Breast epithelium (tissue), 4 donors: ENCODE data around the gene LRGUK. TPM values are rescaled to one million over a fixed set of nuclear protein-coding genes. Genes with fewer than 3 reads are reported as not detected.

Experiments
- DNase-seq, 2 donors: peaks; one replicate each; pipeline ENCODE4 v3.0.0-alpha.2; 2019; ENCODE audit warnings: low spot score in 2 of 2
- H3K27ac ChIP-seq, 2 donors: fragments of 200-600 bp; sonication (generic) in 1 of 2; one replicate each; pipeline ENCODE4 v1.5.1; 2016 to 2019; ENCODE audit warnings: mild to moderate bottlenecking in 1 of 2
- H3K27me3 ChIP-seq, 2 donors: fragments of 200-600 bp; sonication (generic) in 1 of 2; one replicate each; pipeline versions ENCODE4 v1.5.1 to v1.6.0; 2017 to 2019; ENCODE audit warnings: control low read depth in 1 of 2, mild to moderate bottlenecking in 1 of 2
- H3K36me3 ChIP-seq: fragments of 200-600 bp; one replicate; pipeline ENCODE4 v1.5.1; 2019
- H3K4me1 ChIP-seq, 2 donors: fragments of 200-600 bp; sonication (generic); one replicate each; pipeline ENCODE4 v1.5.1; 2016 to 2019; ENCODE audit warnings: control low read depth in 1 of 2
- H3K4me3 ChIP-seq, 3 donors: fragments of 200-600 bp; sonication (generic); 1 replicate in 2 of 3; 2 replicates in 1 of 3; pipeline ENCODE4 v1.5.1; 2016 to 2019; ENCODE audit warnings: mild to moderate bottlenecking in 3 of 3, moderate library complexity in 2 of 3
- H3K9me3 ChIP-seq, 2 donors: fragments of 200-600 bp; sonication (generic) in 1 of 2; one replicate each; pipeline ENCODE4 v1.5.1; 2016 to 2019; ENCODE audit warnings: control low read depth in 1 of 2
- POLR2A ChIP-seq: fragments of 450-650 bp; IDR thresholded peaks from one replicate; pipeline ENCODE4 v1.6.1; 2016; ENCODE audit warnings: antibody characterized with exemption, mild to moderate bottlenecking, moderate library complexity
- POLR2AphosphoS5 ChIP-seq, 3 donors: sonication (generic); formaldehyde crosslinking; IDR thresholded peaks; one replicate each; pipeline ENCODE4 v1.6.1; 2017; ENCODE audit warnings: antibody characterized with exemption in 3 of 3
- intact Hi-C: fragments of 100-400 bp; cut with DNase I; formaldehyde crosslinking; loops from one replicate; pipeline ENCODE4 v1.15.1; 2023; ENCODE audit warnings: low total_unique reads
- total RNA-seq, 3 donors: library from RNA; depleted of rRNA; stranded (reverse); fragments of >200 nt; gene quantifications; one replicate each; pipeline ENCODE4 v1.1.0, GENCODE V29; 2016
- TF ChIP-seq, protein P1 (sequence below), 3 donors: fragments of 450-650 bp; IDR thresholded peaks; one replicate each; pipeline ENCODE4 v1.5.1; 2016 to 2017; ENCODE audit warnings: antibody characterized with exemption in 3 of 3, mild to moderate bottlenecking in 3 of 3, moderate library complexity in 3 of 3

LRGUK gene
- total RNA-seq, 3 donors from 2014 or later, result 0.96 to 2.6 (median 1.6) TPM

DNA sequence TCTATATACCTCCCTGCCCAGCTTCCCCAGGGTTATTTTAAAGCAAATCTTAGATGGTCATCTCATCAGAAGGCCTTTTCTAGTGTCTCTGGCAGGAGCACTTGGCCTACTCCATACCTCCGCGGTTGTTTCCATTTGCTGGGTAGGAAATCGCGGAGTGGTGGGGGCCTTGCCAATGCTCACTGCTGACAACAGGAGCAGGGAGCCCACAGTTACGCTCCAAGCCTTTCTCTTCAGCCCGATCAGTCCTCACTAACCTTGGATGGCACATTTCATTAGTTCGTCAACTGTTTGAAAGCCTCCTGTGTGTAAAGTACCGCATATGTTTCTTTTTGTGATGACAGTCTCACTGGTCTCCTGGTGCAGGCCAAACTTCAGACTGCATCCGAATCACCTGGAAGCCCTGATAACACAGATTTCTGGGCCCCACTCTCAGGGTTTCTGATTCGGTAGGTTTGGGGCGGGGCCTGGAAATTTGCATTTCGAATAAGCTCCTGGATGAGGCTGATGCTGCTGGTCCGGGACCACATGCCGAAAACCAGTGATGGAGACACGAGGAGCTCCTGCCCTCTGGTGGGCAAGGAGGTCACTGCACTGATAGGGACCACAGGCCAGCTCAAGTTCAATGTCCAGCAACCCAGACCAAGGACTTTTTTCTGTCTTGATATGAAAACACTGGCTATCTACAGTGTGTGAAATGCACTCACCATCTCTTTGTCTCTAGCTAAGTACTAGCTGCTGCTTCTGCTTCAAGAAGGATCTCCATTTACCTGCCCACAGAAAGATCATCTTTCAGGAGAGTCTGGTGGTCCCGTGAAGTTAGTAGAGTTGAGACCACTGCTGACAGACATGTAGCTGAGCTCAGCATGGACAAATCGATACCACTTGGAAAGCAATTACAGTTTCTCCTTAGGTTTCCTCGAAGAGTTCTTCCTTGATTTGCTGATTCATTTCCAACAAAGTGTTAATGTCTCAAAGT is 14.0 kb downstream of the LRGUK start:
- Histone ChIP-seq H3K27me3 (no peaks in the 10 kb centered on the region), H3K27ac (no peak overlapping the region), H3K4me3 (no peak overlapping the region), H3K36me3 (no peaks in the 10 kb centered on the region), H3K4me1 (no peaks in the 10 kb centered on the region), H3K9me3 (no peaks in the 10 kb centered on the region)
- peak; percentile 40 to 59 for DNase-seq
- TF ChIP-seq, protein P1, sequence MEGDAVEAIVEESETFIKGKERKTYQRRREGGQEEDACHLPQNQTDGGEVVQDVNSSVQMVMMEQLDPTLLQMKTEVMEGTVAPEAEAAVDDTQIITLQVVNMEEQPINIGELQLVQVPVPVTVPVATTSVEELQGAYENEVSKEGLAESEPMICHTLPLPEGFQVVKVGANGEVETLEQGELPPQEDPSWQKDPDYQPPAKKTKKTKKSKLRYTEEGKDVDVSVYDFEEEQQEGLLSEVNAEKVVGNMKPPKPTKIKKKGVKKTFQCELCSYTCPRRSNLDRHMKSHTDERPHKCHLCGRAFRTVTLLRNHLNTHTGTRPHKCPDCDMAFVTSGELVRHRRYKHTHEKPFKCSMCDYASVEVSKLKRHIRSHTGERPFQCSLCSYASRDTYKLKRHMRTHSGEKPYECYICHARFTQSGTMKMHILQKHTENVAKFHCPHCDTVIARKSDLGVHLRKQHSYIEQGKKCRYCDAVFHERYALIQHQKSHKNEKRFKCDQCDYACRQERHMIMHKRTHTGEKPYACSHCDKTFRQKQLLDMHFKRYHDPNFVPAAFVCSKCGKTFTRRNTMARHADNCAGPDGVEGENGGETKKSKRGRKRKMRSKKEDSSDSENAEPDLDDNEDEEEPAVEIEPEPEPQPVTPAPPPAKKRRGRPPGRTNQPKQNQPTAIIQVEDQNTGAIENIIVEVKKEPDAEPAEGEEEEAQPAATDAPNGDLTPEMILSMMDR (IDR thresholded peaks at IDR 0.05), result peak in 2 of 3 donors; percentile 66 to 73
- TF ChIP-seq POLR2A (no peak), POLR2AphosphoS5 (IDR thresholded peaks at IDR 0.05) (no peak)
- intact Hi-C loops, result no loop called here

DNA sequence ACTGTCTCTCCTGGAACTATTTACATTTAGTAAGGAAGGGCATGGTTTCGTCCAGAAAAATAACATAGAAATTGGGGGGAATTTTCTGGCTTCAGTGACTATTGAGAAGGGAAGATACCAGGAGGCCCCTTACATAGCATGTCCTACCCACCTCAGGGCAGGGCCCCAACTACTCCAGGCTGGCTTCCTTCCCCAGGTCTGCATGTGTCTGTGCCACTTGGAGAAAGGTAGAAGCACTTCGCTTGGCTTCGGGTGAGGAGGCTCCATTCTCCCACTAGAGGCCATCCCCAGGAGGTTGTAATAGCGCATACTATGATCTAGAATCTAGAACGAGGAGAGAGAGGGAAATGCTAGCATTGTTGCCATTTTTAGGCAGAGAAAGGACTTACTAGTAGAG is 14.7 kb downstream of the LRGUK start:
- Histone ChIP-seq H3K27ac (no peak overlapping the region), H3K36me3 (no peaks in the 10 kb centered on the region), H3K4me3 (no peak overlapping the region), H3K27me3 (no peaks in the 10 kb centered on the region), H3K9me3 (no peaks in the 10 kb centered on the region), H3K4me1 (no peaks in the 10 kb centered on the region)
- intact Hi-C loops, result no loop called here
- DNase-seq, result no peak
- TF ChIP-seq, protein P1 (IDR thresholded peaks at IDR 0.05), result no peak
- TF ChIP-seq POLR2AphosphoS5 (IDR thresholded peaks at IDR 0.05), result no peak
- no peak for TF ChIP-seq POLR2A

DNA sequence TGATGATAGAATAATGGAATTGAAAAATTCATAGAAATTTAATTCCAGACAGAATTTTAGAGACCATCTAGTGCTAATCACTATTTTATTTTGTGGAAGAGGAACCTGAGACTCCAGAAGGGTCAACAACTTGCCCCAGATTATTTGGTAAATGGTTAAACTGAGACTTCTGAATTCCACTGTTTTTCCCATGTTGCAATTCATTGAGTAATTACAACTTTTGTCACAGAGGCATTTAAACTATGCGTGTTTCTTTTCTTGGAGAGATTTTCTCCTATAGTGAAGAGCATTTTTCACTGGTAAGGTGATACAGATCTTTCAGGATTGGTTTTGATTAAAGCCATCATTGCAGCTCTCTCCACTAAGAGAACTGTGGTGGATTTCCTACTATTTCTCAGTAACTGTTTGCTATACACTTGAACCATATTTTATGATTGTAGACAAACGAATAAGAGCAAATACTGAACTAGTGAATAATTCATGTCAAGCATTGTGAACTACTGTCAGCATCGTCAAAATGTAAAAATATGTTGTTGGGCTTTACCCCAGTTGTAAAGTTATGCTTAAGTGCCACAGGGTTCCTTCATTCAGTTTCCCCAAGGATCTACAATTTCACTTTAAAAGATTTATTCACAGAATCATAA is 26.5 kb downstream of the LRGUK start:
- DNase-seq, result no peak
- no peaks in the 10 kb centered on the region for H3K36me3 ChIP-seq
- intact Hi-C loops, result no loop called here
- H3K9me3 ChIP-seq, result no peaks in the 10 kb centered on the region
- H3K27me3 ChIP-seq, result no peaks in the 10 kb centered on the region
- H3K4me1 ChIP-seq, result no peaks in the 10 kb centered on the region
- no peak for TF ChIP-seq POLR2AphosphoS5 (IDR thresholded peaks at IDR 0.05)
- no peak for TF ChIP-seq POLR2A
- TF ChIP-seq, protein P1 (IDR thresholded peaks at IDR 0.05), result no peak
- H3K27ac ChIP-seq, result no peak overlapping the region
- no peak overlapping the region for H3K4me3 ChIP-seq

DNA sequence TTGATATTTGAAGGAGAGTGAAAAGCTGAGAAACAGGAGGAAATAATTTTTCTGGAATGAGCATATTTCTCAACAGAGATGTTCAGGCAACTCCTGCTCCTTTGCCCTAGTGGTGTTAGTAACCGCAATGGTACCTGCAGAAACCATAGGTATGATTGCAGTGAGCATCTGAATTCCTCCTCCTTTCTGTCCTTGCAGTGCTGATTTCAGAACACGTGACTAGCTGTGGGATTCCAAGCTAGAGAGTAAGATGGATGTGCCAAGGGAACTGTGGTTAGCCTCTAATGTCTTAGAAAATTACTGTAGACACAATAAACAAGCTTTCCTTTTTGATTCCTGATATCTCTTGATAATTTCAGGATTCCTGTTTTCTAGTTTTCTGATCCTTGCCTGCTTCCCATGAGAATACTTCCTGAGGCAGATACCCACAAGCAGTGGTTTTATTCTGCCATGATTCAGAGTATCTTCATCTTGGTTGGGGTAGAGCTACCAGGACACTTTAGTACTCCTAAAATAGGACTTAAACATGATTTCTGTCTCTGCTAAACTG is 27.5 kb downstream of the LRGUK start:
- no peak overlapping the region for H3K4me3 ChIP-seq
- no peaks in the 10 kb centered on the region for H3K36me3 ChIP-seq
- no peaks in the 10 kb centered on the region for H3K27me3 ChIP-seq
- no peak for TF ChIP-seq POLR2AphosphoS5 (IDR thresholded peaks at IDR 0.05)
- TF ChIP-seq, protein P1 (IDR thresholded peaks at IDR 0.05), result no peak
- no peak for TF ChIP-seq POLR2A
- intact Hi-C loops, result no loop called here
- no peak overlapping the region for H3K27ac ChIP-seq
- H3K9me3 ChIP-seq, result no peaks in the 10 kb centered on the region
- no peaks in the 10 kb centered on the region for H3K4me1 ChIP-seq
- no peak for DNase-seq

DNA sequence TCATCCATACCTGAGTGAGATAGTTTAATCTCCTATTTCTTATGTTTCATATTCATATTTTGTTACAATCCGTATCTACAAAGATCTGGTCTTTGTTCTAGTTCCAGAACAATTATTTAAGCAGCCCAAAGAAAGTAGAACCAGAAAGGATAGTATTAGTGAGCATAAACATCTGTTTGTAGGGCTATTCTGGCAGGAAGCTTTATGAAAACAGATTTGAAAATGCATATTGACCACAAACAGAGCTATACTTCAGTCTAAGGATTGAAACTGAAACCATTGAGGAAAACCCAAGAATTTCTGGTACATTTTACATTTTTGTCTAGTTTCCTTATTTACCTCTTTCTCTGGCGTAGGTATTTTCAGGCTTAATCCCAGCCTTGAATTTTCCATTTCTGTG is 28.1 kb downstream of the LRGUK start:
- H3K4me1 ChIP-seq, result no peaks in the 10 kb centered on the region
- H3K27me3 ChIP-seq, result no peaks in the 10 kb centered on the region
- DNase-seq, result no peak
- H3K36me3 ChIP-seq, result no peaks in the 10 kb centered on the region
- TF ChIP-seq POLR2AphosphoS5 (IDR thresholded peaks at IDR 0.05), result no peak
- TF ChIP-seq POLR2A, result no peak
- TF ChIP-seq, protein P1 (IDR thresholded peaks at IDR 0.05), result no peak
- no peaks in the 10 kb centered on the region for H3K9me3 ChIP-seq
- H3K27ac ChIP-seq, result no peak overlapping the region
- no peak overlapping the region for H3K4me3 ChIP-seq
- intact Hi-C loops, result no loop called here
